Thoracic aorta (tissue), 2 donors: ENCODE results near the gene SSBP1. TPM values are rescaled to one million over a fixed set of nuclear protein-coding genes. Genes with fewer than 3 reads are reported as not detected.
"Not testable (repeated sequence)": the region's sequence is repeated elsewhere in the genome, so short reads cannot be mapped to it uniquely, and the experiment has no call there.

Experiments used
- ATAC-seq: fragments of 150-250 bp; one replicate; pipeline ENCODE4 v1.8.0; 2017; ENCODE audit warnings: low read depth; ENCODE audit not compliant: insufficient number of reproducible peaks, low FRiP score
- DNase-seq: peaks from one replicate; pipeline ENCODE4 v3.0.0-alpha.2; 2020; ENCODE audit warnings: low spot score
- H3K27ac ChIP-seq, 2 donors: fragments of 200-600 bp; sonication (generic); 1 replicate in 1 of 2; 2 replicates in 1 of 2; pipeline ENCODE4 v1.5.1; 2016; ENCODE audit warnings: mild to moderate bottlenecking in 2 of 2, moderate library complexity in 2 of 2
- H3K27me3 ChIP-seq: fragments of 200-600 bp; sonication (generic); replicated peaks from 2 replicates; pipeline ENCODE4 v1.6.0; 2016; ENCODE audit warnings: mild to moderate bottlenecking; ENCODE audit not compliant: insufficient read depth
- H3K36me3 ChIP-seq: fragments of 200-600 bp; sonication (generic); one replicate; pipeline ENCODE4 v1.5.1; 2016
- H3K4me1 ChIP-seq, 2 donors: fragments of 200-600 bp; sonication (generic); 1 replicate in 1 of 2; 2 replicates in 1 of 2; pipeline versions ENCODE4 v1.5.1 to v1.6.0; 2016; ENCODE audit warnings: low read depth in 2 of 2, mild to moderate bottlenecking in 1 of 2; ENCODE audit not compliant: control insufficient read depth in 1 of 2
- H3K4me3 ChIP-seq: fragments of 200-600 bp; sonication (generic); 2 replicates; pipeline ENCODE4 v1.5.1; 2016; ENCODE audit warnings: mild to moderate bottlenecking
- H3K9me3 ChIP-seq: fragments of 200-600 bp; sonication (generic); 2 replicates; pipeline ENCODE4 v1.5.1; 2016
- total RNA-seq, 2 donors: library from RNA; depleted of rRNA; stranded (reverse); fragments of >200 nt; gene quantifications; one replicate each; pipeline versions ENCODE4 v1.1.0 to v1.2.3, GENCODE V29; 2016
- TF ChIP-seq, protein P1 (sequence below): fragments of 200-600 bp; sonication (generic); IDR thresholded peaks from one replicate; pipeline ENCODE4 v1.5.1; 2019; ENCODE audit warnings: antibody characterized with exemption

Gene SSBP1
- total RNA-seq, 2 donors from 2014 or later, result 50.8 to 157 TPM

DNA sequence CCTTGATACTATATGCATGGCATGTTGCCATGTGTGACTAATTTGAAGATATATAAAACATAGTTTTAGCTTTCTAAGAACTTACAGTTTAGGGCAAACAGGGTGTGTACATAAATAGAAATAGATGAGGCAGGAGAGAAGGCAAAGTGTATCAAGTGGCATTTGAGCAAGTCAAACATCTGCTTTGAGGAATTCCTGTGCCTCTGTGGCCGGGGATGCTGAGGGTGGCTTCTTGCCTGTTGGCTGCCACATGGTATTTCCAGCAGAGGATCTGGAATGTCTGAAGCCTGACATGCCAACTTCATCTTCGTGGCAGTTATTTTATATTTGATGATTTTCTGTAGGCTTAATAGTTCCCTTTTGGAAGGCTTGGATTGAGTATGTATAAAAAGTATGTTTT, 6.0 kb downstream of the SSBP1 start:
- peaks cover 48% of the 10 kb centered on the region for H3K36me3 ChIP-seq
- ATAC-seq, result no peak
- no peak overlapping the region for H3K4me3 ChIP-seq
- peaks cover 0 to 6% of the 10 kb centered on the region in 2 donors for H3K4me1 ChIP-seq
- H3K27me3 ChIP-seq, result no peaks in the 10 kb centered on the region
- H3K27ac ChIP-seq, result no peak overlapping the region
- H3K9me3 ChIP-seq, result no peaks in the 10 kb centered on the region
- no peak for DNase-seq
- TF ChIP-seq, protein P1, sequence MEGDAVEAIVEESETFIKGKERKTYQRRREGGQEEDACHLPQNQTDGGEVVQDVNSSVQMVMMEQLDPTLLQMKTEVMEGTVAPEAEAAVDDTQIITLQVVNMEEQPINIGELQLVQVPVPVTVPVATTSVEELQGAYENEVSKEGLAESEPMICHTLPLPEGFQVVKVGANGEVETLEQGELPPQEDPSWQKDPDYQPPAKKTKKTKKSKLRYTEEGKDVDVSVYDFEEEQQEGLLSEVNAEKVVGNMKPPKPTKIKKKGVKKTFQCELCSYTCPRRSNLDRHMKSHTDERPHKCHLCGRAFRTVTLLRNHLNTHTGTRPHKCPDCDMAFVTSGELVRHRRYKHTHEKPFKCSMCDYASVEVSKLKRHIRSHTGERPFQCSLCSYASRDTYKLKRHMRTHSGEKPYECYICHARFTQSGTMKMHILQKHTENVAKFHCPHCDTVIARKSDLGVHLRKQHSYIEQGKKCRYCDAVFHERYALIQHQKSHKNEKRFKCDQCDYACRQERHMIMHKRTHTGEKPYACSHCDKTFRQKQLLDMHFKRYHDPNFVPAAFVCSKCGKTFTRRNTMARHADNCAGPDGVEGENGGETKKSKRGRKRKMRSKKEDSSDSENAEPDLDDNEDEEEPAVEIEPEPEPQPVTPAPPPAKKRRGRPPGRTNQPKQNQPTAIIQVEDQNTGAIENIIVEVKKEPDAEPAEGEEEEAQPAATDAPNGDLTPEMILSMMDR, result no peak

DNA sequence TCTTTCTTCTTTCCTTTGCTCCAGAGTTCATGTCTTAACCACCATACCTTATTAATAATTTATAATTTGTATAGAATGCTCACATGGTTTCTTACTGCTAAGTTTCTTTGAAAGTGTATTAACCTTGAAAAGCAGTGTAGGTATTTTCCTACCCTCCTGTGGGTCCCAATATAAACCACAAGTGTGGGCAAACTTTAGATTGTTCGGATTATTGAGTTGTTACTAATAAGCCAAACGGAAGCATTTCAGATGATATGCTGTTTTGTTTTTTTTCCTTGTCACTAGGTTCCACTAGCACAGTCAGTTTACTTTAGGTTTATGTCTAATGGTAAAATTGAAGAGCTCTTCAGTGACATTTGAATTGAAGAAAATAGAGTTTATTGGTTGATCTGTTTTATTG, 10.2 kb downstream of the SSBP1 start:
- peaks cover 23% of the 10 kb centered on the region for H3K9me3 ChIP-seq
- no peaks in the 10 kb centered on the region for H3K27me3 ChIP-seq
- no peaks in the 10 kb centered on the region for H3K4me1 ChIP-seq
- peaks cover 68% of the 10 kb centered on the region for H3K36me3 ChIP-seq
- DNase-seq (no peak), ATAC-seq (no peak)
- no peak overlapping the region for H3K4me3 ChIP-seq
- H3K27ac ChIP-seq, result no peak overlapping the region
- TF ChIP-seq, protein P1, result no peak

DNA sequence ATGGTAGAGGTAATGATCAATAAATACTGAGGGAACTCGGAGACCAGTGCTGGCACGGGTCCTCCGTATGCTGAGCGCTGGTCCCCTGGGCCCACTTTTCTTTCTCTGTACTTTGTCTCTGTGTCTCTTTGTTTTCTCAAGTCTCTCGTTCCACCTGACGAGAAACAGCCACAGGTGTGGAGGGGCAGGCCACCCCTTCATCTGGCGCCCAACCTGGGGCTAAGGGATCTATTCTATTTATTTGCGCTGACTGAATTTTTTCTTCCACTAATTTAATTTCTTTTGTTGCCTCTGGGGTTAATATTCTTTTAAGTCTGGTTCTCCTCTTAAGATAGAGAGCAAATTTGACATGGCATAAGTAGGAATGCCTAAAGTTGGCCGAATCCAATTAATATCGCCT, 13.7 kb downstream of the SSBP1 start:
- not testable (repeated sequence) for DNase-seq, H3K4me1 ChIP-seq, ATAC-seq, H3K4me3 ChIP-seq, H3K27me3 ChIP-seq, H3K27ac ChIP-seq
- Histone ChIP-seq H3K36me3 (peaks cover 48% of the 10 kb centered on the region), H3K9me3 (peaks cover 23% of the 10 kb centered on the region)

DNA sequence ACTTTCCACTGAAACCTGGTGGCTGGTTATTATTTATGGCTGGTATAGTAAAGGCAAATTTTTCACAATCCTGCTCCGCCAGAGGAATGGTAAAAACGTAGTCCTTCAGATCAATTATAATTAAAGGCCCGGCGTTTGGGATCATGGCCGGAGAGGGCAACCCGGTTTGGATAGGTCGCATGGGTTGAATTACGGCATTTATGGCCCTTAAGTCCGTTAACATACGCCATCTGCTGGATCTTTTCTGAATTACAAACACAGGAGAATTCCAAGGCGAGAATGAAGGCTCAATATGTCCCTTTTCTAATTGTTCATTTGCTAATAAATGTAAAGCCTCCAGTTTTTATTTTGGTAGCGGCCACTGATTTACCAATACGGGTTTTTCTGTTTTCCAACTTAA, 14.5 kb downstream of the SSBP1 start:
- TF ChIP-seq, protein P1, result no peak
- Histone ChIP-seq H3K27ac (no peak overlapping the region), H3K9me3 (peaks cover 23% of the 10 kb centered on the region), H3K4me1 (no peaks in the 10 kb centered on the region), H3K36me3 (peaks cover 48% of the 10 kb centered on the region), H3K4me3 (no peak overlapping the region), H3K27me3 (no peaks in the 10 kb centered on the region)
- ATAC-seq (no peak), DNase-seq (no peak)

DNA sequence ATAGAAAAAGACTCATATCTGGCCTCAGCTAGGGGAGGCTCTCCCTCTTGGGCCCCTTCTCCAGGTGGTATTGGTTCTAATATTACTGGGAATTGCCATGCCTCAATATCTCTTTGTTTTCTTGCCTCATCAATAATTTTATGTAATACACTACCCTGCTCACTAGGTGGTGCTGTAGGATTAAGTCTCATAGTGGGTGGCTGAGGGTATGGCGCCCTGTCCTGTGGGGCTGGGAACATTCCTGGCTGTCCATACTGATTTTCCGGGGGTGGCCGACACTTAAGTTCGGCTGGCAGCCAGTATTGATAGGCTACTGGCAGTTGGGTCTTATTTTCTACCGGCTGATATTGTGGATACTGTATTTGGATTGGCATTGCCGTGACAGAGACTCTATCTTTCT, 16.8 kb downstream of the SSBP1 start:
- Histone ChIP-seq H3K36me3 (peaks cover 45% of the 10 kb centered on the region), H3K9me3 (peaks cover 23% of the 10 kb centered on the region), H3K27me3 (no peaks in the 10 kb centered on the region), H3K27ac (no peak overlapping the region), H3K4me1 (no peaks in the 10 kb centered on the region), H3K4me3 (no peak overlapping the region)
- TF ChIP-seq, protein P1, result peak; percentile 29
- DNase-seq (no peak), ATAC-seq (no peak)

DNA sequence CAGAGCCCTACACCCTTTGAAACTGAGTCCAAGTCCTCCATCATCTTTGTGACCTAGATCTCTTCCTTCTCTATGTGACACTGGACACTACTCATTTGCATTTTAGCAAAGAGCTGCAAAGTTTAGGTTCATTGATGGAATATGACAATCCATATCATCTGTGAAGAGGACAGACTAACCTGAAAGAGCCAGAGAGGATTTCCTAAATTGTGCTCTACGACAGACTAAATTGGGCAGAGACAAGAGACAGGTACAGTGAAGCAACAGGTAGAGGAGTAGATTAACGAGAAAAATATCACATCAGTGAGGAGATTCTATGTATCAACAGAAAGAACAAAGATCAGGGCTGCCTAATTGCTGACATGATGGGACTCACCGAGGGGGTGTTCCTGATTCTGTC, 25.6 kb downstream of the SSBP1 start, which contains the start of gene TAS2R3:
Gene TAS2R3, plus strand, starts transcription at position 301 of the 400 bp plus-strand sequence. Its CDS starts 62 bp downstream, at position 363.
- Histone ChIP-seq H3K36me3 (peaks cover 12% of the 10 kb centered on the region), H3K4me1 (no peaks in the 10 kb centered on the region), H3K27ac (no peak within 1 kb of the TSS), H3K9me3 (no peaks in the 10 kb centered on the region), H3K4me3 (no peak within 1 kb of the TSS), H3K27me3 (no peaks in the 10 kb centered on the region)
- DNase-seq, result no peak
- TF ChIP-seq, protein P1, result no peak
- no peak for ATAC-seq

DNA sequence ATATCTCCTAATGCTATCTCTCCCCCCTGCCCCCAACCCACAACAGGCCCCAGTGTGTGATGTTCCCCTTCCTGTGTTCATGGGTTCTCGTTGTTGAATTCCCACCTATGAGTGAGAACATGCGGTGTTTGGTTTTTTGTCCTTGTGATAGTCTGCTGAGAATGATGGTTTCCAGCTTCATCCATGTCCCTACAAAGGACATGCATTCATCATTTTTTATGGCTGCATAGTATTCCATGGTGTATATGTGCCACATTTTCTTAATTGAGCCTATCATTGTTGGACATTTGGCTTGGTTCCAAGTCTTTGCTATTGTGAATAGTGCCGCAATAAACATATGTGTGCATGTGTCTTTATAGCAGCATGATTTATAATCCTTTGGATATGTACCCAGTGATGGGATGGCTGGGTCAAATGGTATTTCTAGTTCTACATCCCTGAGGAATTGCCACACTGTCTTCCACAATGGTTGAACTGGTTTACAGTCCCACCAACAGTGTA, 32.0 kb downstream of the SSBP1 start:
- ATAC-seq, H3K27me3 ChIP-seq, DNase-seq, H3K36me3 ChIP-seq, H3K27ac ChIP-seq, H3K4me3 ChIP-seq, H3K4me1 ChIP-seq, H3K9me3 ChIP-seq: not testable (repeated sequence)
